ENCODE results near the gene SLC16A12.

DNA sequence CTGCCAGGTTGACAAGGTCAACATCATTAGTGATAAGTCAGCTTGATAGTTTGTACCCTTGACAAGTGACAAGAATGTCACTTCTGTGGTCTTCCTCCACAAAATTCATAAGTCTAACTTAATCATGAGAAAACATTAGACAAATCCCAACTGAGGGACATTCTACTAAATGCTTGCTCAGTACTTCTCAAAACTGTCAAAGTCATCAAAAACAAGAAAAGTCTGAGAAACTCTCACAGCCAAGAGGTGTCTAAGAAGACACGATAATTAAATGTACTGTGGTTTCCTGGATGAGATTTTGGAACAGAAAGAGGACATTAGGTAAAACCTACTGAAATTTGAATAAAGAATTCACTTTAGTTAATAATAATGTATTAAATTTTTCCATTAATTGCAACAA, 29.8 kb upstream of the SLC16A12 start:
- TF ChIP-seq, protein P1, sequence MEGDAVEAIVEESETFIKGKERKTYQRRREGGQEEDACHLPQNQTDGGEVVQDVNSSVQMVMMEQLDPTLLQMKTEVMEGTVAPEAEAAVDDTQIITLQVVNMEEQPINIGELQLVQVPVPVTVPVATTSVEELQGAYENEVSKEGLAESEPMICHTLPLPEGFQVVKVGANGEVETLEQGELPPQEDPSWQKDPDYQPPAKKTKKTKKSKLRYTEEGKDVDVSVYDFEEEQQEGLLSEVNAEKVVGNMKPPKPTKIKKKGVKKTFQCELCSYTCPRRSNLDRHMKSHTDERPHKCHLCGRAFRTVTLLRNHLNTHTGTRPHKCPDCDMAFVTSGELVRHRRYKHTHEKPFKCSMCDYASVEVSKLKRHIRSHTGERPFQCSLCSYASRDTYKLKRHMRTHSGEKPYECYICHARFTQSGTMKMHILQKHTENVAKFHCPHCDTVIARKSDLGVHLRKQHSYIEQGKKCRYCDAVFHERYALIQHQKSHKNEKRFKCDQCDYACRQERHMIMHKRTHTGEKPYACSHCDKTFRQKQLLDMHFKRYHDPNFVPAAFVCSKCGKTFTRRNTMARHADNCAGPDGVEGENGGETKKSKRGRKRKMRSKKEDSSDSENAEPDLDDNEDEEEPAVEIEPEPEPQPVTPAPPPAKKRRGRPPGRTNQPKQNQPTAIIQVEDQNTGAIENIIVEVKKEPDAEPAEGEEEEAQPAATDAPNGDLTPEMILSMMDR (IDR thresholded peaks at IDR 0.05) = no peak
- TF ChIP-seq POLR2AphosphoS5 (IDR thresholded peaks at IDR 0.05) = no peak
- no peak for TF ChIP-seq POLR2A (IDR thresholded peaks at IDR 0.05)
- no peak for TF ChIP-seq EP300 (IDR thresholded peaks at IDR 0.05)
